IPS-NIHi7 (cell line): ENCODE measurements around the gene RNF126.
"Not testable (repeated sequence)": the region's sequence is repeated elsewhere in the genome, so short reads cannot be mapped to it uniquely, and the experiment has no call there.

ENCODE experiments used
- DNase-seq: peaks from one replicate; pipeline ENCODE4 v3.0.0; 2012; ENCODE audit warnings: mixed read lengths; ENCODE audit errors: extremely low spot score

RNF126 gene

DNA sequence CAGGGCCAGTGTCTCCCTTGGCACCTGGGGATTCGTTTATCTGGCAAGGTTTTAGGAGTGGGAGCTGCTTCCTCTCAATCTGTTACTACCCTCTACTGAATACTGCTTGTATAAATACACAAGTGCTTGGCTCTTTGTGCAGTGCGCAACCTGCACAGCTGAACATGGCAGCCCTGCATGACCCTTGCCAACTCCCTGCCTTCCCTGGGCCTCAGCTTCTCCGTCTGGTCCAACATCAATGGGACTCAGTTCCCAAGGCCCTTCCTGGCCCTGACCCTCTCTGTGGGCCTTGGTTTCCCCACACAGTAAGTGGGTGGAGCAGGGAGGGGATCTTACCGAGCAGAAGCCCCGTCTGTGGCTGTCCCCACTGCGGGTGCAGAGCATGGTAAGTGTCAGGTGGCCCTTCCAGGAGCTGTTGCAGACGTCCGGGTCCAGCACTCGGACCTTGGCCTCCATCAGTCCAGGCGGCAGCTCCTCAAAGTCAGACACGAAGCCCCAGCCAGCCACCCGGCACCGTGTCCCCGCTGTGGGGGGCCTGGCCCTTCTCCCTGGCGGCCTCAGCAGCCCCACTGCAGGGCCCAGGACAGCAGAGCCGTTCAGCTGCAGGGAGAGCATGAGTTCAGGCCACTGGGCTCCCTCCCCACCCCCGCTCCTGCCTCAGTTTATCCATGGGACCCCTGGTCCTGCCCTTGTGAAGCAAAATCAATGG, 23.7 kb upstream of the RNF126 start:
- DNase-seq: no peak

DNA sequence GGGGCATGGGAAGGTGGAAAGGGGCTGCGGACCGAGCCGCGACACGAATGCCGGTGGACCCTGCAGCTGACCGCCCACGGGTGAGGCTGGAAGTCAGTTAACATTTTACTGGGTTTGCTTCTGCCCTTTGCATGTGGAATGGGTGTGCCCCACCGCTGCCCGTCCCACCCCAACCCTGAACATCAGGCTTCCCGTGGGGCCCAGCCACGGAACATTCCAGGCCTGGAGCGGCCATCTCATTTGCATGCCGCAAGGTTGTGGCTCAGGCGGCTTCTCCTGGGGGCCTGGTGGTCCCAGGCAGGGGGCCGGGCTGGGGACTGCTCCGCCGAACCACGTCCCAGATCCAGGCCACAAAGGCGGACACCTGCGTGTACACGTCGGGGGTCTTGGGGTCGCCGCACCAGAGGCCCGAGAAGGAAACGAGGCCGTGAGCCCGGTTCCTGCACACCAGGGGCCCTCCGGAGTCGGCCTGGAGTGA, 22.5 kb upstream of the RNF126 start:
- DNase-seq: no peak

DNA sequence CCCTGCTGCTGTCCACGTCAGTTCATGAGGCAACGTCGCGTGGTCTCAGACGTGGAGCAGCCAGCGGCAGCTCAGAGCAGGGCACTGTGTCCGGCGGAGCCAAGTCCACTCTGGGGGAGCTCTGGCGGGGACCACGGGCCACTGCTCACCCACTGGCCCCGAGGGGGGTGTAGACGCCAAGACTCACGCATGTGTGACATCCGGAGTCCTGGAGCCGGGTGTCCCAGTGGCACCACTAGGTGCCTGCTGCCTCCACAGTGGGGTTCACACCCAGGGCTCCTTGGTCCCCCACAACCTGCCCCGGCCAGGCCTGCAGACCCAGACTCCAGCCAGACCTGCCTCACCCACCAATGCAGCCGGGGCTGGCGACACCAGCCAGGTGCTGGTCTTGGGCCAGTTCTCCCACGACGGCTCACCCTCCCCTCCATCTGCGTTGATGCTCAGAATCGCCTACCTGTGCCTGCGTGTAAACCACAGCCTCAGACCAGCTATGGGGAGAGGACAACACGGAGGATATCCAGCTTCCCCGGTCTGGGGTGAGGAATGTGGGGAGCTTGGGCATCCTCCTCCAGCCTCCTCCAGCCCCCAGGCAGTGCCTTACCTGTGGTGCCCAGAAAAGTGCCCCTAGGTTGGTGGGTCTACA, 19.8 kb upstream of the RNF126 start:
- DNase-seq: no peak

DNA sequence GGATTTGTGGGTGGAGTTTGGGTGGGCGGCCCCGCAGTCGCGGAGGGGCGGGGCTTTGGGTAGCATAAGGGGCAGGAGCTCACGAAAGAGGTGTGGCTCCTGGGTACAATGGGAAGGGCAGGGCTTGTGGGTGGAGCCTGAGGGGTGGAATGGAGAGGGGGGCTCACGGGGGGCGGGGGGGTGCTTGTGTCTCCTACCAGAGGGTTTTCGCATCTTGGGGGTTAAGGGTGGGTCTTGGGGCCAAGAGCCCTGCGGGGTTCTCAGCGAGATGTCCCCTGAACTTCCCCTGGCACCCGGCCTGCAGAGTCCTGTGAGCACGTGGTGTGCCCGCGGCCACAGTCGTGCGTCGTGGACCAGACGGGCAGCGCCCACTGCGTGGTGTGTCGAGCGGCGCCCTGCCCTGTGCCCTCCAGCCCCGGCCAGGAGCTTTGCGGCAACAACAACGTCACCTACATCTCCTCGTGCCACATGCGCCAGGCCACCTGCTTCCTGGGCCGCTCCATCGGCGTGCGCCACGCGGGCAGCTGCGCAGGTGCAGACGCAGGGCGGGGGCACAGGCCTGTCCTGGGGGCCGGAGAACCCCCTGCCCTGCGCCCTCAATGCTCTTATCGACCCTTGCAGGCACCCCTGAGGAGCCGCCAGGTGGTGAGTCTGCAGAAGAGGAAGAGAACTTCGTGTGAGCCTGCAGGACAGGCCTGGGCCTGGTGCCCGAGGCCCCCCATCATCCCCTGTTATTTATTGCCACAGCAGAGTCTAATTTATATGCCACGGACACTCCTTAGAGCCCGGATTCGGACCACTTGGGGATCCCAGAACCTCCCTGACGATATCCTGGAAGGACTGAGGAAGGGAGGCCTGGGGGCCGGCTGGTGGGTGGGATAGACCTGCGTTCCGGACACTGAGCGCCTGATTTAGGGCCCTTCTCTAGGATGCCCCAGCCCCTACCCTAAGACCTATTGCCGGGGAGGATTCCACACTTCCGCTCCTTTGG, 18.3 kb upstream of the RNF126 start:
- DNase-seq: peak; percentile 94

DNA sequence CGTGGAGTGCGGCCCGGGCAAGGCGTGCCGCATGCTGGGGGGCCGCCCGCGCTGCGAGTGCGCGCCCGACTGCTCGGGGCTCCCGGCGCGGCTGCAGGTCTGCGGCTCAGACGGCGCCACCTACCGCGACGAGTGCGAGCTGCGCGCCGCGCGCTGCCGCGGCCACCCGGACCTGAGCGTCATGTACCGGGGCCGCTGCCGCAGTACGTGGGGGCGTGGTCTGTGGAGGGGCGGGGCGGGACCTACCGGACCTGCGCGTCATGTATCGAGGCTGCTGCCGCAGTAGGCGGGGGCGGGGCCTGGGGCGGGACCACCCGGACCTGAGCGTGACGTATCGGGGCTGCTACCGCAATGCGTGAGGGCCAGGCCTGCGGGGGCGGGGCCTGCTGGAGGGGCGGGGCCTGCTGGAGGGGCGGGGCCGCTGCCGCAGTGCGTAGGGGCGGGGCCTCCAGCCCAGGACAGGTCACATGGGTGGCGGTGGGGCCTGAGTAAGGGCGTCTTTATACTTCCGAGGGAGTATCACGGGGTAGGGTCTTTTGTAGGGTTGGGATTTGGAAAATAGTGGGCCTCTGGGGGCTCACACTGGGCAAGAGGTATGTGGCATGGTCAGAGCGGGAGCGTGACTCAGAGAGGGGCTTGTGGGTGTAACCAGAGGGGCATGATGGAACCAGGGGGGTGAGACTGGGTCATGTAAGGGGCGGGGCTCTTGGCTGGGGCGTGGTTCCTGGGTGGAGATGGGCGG, 17.4 kb upstream of the RNF126 start:
- DNase-seq: peak; percentile 98

DNA sequence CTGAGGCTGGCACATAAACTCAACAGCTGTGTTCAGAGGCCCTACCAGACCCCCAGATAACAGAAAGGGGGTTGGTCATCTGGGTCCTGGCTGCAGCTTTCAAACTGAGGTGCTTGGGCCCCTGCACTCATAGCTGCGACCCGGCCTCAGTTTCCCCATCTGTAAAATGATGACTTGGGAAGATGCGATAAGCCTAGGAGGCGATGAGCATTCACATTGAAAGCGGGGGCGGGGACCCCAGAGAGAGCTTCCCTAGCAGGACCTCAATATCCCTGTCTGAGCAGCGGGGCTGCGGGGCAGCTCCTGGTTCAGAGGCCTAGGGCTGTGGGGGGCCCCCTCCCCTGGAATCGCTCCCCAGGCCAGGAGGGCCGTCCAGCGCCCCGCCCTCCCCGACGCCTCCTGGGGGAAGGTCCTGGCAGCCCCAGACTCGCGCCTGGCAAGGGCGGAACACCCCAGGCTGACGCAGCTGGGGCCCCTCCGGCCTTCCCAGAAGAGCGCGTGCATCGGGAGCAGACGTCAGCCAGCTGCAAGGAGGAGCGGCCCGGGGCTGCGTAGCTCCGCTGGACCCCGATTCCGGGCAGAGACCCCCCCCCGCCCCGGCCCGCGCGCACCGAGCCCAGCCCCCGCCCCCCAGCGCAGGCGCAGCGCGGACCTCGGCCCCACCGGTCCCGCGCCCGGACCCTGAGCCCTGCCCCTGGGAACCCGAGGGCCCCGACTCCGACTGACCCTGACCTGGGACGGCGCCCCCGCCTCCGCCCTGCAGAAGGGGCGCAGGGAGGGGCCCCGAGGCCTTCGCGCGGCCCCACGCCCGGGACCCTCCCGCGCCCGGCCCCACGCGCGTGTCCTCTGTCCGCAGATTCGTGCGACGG, 16.6 kb upstream of the RNF126 start:
- DNase-seq: no peak

DNA sequence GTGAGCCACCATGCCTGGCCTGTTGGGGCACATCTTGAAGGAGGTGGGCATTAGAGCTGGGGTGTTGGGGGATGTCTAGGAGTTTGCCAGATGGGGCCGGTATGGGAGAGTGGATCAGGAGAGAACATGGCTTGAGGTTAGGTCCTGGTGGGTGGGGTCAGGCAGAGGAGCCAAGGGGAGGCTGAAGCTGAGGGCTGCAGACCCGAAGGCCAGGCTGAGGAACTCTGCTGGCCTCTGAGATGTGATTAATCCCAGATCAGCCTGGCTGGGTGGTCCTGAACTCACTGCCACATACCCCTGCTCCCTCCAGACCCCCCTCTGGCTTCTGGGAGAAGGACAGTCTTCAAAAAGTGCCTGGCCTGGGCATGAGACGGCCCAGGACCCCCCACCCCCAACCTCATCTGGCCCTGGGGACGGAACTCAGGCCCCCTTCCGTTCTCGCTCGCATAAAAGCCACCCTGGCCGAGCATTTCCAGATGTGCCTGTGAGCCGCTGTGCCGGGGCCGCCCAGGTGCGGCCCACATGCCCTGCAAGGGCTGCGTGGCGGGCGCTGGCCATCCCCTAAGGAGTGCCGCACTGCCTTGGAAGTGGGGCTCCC, 15.9 kb upstream of the RNF126 start:
- DNase-seq: no peak

DNA sequence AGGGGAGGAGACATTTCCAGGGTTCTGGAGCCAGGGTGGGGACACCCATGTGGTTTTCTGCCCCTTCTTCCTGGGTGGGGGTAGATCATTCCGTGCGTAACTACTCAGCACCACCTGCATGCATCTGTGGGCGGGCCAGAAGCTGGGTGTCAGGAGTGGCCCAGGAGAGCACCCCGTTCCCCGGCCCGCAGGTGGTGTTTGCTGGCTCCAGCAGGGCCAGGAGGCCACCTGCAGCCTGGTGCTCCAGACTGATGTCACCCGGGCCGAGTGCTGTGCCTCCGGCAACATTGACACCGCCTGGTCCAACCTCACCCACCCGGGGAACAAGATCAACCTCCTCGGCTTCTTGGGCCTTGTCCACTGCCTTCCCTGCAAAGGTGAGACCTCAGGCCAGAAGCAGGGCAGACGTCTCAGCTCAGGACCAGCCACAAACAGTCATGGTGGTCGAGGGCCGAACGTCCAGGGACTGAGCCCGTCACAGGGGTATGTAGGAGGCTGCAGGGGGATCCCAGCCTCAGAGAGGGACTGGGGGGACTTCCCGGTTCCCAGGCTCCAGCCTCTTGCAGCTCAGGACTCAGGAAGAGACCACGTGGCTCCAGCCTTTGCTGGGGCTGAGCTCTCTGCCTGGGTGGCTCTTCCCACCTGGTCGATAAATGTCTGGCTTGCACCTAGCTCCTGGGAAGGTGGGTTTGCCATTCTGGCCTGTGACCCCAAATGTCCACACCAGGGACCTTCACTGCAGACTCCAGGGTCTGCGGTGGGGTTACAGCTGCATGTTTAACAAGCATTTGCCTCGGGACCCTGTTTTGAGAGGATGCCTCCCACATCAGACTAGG, 14.8 kb upstream of the RNF126 start:
- DNase-seq: no peak

DNA sequence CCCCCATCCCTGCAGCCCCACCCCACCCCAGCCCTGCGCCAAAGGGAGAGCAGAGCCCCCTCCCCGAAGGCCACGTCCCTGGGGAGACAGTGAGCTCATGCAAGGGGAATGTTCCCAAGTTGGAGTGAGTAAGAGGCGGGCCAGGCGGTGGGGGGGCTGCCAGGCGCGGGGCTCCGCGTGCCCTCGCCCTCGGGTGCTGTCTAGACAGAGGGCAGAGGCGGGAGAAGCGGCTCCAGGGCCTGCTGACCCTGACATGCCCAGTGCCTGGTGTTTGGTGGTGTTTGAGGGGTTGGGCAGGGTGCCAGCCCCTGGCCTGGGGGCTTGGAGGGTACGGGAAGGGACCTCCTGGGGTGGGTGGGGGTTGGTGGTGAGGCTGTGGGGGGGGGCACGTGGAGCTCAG, 14.2 kb upstream of the RNF126 start:
- no peak for DNase-seq

DNA sequence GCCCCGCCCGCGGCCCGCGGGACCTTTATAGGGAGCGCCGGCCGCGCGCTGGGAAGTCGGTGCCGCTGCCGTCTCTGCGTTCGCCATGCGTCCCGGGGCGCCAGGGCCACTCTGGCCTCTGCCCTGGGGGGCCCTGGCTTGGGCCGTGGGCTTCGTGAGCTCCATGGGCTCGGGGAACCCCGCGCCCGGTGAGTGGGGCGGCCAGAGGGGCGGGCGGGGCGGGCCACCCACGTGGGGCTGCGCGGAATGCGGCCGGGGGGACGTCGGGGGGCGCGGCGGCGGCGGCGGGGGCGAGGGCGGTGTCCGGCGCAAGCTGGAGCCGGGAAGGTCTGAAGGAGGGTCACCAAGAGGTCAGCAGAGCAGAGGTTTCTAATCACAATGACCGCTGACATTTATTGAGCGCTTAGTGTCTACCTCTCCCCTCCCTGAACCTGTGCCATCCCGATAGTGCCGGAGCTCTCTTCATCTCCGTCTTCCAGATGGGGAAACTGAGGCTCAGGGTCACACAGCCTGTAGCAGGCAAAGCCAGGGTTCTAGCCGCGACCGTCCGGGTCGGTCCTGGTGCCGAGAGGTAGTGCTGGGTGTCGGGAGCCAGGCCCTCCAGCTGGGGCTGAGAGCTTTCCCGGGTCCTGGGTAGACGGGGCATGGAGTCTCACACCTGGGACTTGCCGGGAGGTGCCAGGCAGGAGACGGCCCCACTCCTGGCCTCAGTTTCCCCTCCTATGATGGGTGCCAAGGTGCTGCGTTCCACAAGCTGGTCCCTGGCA, 13.5 kb upstream of the RNF126 start, which contains the start of gene FSTL3:
FSTL3 (plus strand) TSS at position 54 of the 767 bp plus-strand sequence; CDS start at position 86, 32 bp downstream.
- no peak for DNase-seq

DNA sequence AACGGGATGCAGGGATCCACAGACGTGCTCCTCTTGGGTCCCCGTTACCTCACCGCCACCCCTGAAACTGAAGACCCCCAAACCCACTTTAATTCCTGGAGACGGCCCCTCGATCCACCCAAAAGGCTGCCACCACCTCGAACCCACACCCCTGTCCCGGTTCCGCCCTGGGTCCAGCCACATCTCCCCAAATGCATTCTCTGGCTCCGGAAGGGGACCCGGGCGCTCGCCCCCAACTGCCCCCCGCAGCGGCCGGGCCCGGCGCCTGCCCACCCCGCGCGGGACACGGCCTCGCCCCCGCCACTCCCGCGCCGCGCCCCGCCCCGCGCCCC, 13.0 kb upstream of the RNF126 start:
- DNase-seq: no peak

DNA sequence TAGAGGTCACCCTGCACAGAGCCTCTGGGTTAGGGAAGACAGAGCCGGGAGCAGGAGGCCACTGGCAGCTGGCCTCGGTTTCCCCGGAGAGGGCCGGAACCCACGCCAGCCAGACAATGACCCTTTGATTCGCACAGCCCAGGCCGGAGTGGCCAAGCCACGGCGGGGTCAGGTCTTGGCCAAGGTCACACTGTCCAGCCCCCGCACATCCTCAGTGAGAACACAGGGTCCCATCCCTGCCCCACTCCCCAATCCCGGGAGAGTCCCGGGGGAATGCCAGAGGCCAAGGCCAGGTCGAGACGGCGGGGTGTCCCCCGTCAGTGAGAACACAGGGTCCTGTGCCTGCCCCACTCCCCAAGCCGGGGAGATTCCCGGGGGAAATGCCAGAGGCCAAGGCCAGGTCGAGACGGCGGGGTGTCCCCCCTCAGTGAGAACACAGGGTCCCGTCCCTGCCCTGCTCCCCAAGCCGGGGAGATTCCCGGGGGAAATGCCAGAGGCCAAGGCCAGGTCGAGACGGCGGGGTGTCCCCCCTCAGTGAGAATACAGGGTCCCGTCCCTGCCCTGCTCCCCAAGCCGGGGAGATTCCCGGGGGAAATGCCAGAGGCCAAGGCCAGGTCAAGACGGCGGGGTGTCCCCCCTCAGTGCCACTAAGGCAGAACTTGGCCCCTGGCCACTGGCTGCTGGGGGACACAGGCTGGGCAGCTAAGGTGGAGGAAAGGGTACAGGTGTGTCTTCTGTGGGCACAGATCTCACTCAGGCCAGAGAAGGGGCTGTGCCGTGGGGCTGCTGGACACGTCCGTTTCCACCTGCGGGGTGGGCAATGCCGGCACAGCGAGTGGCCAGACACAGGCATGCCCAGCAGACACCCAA, 11.5 kb upstream of the RNF126 start:
- DNase-seq: no peak

DNA sequence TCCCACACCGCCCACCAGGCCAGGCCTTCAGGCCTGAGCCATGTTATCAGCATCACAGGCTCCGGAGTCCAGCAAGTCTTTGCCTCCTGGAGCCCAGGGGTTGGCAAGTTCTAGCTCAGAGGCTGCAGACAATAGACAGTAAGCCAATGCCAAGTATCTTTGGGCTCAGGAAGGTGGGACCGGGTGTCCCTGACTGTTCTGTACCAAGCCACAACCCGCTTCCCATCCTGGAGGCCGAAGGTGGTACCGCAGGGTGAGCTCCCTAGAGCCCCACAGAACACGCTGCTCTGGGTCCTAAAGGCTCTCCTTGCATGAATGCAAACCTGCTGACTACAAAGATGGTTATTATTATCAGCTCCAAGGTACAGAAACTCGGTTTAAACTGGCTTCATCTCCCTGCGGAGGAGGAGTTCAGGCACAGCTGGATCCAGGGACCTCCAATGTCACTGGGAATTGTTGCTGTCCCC, 7.6 kb upstream of the RNF126 start:
- peak; percentile 53 for DNase-seq

DNA sequence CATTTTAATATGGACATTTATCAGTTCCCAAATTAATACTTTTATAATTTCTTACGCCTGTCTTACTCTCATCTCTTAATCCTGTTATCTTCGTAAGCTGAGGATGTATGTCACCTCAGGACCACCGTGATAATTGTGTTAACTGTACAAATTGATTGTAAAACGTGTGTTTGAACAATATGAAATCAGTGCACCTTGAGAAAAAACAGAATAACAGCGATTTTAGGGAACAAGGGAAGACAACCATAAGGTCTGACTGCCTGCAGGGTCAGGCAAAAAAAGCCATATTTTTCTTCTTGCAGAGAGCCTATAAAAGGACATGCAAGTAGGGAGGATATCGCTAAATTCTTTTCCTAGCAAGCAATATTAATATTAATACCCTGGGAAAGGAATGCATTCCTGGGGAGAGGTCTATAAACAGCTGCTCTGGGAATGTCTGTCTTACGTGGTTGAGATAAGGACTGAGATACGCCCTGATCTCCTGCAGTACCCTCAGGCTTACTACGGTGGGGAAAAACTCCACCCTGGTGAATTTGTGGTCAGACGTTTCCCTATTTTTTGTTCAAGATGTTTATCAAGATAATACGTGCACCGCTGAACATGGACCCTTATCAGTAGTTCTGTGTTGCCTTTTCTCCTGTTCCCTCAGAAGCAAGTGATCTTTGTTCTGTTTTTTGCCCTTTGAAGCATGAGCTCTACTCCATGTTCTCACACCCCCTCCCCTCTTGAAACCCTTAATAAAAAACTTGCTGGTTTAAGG, 5.8 kb upstream of the RNF126 start:
- not testable (repeated sequence) for DNase-seq

DNA sequence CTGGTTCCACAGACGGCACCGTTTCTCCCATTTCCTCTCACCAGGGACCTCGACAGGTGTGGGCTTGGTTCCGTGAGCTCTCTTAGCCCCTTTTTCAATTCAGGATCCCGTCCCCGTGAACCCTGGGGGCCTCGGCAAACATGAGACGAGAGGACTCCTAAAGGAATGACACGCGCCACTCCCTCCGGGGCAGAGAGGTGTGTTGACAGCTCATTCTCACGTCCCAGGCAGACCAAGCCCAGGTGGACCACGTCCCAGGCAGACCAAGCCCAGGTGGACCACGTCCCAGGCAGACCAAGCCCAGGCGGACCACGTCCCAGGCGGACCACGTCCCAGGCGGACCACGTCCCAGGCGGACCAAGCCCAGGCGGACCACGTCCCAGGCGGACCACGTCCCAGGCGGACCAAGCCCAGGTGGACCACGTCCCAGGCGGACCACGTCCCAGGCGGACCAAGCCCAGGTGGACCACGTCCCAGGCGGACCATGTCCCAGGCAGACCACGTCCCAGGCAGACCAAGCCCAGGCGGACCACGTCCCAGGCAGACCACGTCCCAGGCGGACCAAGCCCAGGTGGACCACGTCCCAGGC, 4.1 kb upstream of the RNF126 start:
- DNase-seq: not testable (repeated sequence)

DNA sequence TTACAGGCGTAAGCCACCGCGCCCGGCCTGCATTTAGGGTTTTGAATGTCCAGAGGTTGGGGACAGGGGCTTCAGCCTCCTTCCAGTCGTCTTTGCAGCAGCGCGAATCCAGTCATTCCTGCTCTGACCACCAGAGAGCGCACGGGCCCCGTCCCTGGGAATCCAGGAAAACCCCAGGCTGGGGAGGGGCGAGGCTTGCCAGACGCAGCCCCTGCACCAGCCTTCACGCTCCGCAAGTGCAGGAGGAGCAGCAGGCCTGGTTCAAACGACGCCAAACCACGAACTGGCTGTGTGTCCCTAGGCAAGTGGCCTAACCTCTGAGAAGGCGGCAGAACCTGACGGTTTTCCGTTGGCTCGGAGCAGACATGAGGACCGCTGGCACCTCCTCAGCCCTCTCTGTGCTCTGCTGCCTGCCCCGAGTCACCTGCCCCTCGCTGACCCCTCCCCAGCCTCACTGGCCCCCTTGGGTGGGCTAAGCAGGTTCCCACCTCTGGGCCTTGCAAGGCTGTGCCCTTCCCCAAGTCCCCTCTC, 2.0 kb upstream of the RNF126 start:
- DNase-seq: peak; percentile 95
